GM21717 (cell line): Measurements from ENCODE around the gene BHLHA15.

Source experiments
- ATAC-seq: cut with Tn5 transposase; IDR thresholded peaks from one replicate; pipeline ENCODE4 v1.9.1; 2021; ENCODE audit warnings: mild to moderate bottlenecking, moderate library complexity; ENCODE audit not compliant: unreplicated experiment

Gene BHLHA15

DNA sequence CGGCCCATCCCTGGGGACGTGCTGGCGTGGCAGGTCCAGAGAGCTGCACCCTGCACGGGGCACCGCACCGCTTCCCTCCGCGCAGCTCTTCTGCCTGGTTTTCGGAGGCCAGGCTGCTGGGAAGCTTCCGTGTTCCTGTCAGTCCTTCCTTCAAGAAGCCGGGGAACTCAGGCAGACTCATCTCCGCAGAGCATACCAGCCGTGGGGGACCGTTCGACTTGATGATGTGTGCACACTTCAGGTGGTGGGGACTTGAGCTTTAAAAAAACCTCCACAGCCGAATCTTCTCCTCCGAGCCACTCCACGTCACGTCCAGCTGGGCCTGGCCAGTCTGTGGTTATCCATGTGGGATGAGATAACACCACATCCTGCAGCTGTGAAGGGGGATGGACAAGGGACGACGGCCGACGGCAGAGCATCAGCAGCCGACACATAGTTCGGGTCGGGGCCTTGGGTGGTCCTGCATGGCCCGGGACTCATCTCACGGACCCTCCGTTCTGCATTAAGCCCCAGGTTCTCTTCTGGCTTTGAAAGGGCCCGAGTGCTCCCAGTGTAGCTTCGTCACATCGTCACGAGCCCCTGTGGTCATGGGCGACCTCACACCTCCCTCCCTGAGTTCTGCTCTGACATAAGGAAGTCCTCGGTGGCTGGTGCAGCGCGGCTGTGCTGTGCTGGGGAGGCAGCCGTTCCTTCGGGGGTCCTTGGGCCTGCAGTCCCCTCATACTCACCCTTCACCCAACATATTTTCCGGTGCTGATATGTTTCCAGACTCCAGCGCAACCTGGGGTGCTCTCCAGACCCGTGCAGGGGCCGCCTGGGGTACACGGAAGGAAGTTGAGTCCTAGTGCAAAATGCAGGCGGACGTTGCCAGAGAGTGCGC, 4.5 kb upstream of the BHLHA15 start:
- ATAC-seq = no peak

DNA sequence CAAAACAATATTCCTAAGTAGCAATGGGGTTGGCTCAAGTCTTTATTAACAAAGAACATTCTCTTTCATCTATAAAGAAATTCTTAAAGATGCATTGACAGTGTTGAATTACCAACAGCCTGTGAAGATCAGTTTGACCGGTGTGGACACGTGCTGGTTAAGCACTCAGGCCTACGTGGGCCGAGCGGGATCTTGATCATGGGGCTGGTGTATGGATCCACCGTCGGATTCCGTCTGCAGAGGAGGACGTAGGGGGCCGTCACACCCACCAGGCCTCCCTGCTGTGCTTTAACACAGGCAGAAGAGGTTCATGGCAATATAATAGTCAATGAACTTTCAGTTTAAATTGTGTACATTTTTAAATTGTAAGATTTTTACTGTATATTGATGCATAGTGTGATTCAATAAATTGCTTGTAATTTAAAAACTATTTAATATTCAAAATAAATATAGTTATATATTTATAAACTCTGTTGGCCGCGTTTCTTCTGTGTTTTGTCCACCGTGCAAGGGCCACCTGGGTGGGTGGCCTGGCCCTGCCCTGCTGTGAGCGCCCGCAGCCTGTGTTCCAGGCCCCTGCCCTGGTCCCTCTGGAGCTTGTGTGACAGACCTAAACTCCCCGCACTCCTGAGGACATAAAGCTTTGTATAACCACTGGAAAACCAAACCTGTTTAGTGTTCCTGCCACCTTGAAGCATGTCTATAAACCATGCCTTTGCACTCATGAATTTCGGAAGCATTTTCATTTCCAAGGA, 1.9 kb upstream of the BHLHA15 start:
- ATAC-seq = no peak

DNA sequence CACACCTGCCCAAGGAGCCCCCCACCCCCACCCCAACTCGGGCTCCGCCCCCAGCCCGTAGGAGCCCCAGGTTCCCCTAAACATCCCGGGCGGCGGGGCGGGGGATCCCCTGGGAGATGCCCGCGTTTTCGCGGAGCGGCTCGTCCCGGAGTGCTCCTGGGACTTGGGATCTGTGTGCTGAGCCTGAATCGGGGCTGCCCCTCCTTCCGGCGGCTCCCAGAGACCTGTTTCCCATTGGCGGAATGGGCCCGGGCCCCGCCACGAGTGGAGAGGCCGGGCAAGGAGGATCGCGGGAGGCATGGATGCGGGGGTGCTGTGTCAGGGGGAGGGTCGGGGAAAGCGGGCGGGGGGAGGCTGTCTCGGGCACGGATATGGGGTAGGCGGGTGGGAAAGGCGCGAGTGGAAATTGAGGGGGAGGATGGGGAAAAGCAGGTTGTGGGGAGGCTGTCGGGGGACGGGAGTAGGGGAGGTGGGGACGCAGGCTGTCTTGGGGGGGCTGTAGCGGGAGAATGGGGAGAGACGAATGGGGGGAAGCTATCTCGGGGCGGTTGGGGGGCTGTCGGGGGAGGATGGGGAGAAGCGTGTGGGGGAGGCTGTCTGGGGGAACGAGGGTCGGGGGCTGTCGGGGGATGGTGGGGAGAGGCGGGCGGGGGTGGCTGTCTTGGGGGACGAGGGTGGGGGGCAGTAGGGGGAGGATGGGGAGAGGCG, 572 bp upstream of the BHLHA15 start:
- ATAC-seq = no peak

DNA sequence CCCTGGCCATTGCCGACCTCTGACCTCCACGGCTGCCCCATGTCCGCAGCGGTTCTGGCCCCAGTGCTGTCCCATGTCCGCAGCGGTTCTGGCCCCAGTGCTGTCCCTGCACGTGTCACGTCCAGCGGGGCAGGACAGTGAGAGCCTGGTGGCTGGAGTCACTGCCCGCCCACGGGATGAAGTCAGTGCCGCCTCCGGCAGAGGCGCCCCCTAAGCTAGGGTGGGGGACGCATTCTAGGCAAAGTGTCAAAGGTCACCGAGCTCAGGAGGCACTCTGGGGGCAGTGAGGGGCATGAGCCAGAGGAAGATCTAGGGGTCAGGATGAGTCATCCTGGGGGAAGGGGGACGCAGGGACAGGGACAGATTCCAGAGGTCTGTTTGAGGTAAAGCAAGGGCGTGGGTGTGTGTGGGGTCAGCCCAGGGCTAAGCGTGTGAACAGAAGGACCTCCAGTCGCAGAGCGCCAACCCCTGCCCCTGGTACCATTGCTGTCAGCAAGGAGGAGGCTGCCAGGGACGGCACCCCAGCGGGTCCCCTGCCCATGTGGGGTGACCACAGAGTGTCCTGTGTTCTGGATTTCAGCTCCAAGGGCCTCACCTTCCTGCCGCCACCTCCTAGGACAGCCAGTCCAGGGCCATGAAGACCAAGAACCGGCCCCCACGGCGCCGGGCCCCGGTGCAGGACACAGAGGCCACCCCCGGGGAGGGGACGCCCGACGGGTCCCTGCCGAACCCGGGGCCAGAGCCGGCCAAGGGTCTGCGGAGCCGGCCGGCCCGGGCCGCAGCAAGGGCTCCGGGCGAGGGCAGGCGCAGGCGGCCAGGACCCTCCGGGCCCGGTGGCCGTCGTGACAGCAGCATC, 665 bp downstream of the BHLHA15 start:
- no peak for ATAC-seq

DNA sequence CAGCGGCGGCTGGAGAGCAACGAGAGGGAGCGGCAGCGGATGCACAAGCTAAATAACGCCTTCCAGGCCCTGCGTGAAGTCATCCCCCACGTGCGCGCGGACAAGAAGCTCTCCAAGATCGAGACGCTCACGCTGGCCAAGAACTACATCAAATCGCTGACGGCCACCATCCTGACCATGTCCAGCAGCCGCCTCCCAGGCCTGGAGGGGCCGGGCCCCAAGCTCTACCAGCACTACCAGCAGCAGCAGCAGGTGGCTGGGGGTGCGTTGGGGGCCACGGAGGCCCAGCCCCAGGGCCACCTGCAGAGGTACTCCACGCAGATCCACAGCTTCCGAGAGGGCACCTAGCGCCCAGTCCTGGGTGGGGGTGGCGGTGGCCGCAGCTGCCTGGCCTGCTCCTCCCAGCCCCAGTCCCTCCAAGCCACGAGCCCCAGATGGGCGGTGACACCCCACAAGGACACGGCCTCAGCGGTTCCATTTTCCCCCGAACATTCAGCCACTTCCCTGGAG, 1.3 kb downstream of the BHLHA15 start:
- no peak for ATAC-seq

DNA sequence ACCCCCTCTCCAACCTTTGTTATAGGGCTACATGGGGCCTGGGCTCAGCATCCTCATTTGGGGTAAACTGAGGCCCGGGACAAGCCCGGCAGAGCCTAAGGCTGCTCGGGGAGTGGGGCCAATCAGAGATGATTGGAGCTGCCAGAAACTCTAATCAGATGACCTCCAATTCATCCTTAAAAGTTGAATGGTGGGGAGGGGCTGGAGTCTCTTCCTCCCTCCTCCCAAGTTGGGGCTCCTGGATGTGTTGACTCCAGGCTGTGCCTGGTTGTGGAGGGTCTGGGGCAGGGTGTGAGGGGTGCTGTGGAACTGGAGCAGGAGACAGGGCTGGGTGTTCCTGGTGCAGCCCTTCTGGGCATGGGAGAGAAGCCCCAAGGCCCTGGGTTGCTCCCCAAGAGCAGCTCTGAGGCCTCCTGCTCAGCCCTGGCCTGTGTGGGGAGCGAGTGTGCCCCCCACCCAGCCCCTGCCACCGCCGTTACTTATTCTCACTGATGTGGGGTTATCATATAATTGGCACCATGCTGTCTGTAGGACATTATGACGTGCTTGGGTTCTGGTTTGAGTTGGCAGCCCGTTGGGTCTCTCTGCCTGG, 2.2 kb downstream of the BHLHA15 start:
- ATAC-seq = no peak

DNA sequence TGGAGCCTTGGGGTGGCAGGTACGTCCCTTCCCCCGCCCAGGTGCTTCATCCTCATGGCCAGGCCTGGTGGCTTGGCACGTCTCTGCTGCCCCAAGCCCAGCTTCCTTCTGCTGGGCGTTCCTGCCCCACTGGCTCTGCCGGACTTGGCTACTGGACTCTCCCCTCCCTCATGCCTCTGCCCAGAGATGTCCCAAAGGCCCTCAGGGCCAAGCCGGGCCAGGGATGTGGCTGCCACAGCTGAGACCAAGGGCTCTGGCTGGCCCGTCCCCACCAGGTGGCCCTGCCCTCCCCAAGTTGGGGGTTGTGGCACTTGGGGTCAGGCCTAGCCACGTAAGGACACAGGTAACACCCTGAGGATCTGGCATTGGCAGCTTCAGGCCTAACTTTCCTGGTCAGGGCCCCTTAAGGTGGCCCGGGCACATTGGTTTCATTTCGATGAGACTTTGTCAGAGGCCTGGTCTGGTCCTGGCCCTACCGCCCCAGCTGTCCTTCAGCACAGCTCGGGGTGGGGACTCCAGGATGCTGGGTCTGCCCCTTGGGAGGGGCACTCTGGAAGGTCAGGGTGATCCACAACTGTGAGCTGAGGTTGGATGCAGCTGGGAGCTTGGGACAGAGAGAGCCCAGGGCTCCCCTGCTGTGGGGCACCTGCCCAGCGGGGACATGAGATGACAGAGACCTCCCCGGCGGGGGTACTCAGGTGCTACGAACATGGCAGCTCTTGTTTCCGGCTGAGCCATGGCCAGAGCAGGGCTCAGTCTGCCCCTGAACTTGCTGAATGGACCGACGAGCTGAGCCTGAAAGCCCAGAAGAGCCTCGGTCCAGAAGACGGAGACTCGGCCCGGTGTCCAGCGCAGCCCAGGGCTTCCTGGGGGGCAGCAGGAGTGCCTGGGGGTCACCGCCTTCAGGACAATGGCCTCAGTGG, 2.9 kb downstream of the BHLHA15 start:
- ATAC-seq = no peak

DNA sequence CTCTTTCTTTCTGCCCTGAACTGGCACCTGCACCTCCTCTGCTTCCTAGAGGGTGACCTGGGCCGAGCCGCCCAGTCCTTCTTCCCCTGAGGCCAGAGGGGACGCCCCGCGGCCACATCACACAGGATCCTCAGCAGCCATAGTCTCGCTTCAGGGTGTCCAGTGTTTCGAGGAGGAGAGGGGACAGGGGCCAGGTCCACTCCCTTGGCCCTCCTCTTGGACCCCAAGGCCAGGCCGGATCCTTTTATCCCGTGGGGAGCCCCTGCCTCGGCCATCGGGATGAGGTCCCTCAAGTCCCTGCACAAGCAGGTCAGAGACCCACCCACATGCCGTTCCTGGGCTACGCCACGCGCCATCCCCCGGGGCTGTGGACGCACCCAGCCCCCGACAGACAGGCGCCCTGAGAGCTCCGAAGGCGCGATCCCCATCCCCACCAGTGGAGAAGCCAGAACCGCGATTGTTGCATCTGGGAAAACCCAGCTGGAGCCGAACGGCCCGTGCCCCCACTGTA, 3.6 kb downstream of the BHLHA15 start:
- no peak for ATAC-seq

DNA sequence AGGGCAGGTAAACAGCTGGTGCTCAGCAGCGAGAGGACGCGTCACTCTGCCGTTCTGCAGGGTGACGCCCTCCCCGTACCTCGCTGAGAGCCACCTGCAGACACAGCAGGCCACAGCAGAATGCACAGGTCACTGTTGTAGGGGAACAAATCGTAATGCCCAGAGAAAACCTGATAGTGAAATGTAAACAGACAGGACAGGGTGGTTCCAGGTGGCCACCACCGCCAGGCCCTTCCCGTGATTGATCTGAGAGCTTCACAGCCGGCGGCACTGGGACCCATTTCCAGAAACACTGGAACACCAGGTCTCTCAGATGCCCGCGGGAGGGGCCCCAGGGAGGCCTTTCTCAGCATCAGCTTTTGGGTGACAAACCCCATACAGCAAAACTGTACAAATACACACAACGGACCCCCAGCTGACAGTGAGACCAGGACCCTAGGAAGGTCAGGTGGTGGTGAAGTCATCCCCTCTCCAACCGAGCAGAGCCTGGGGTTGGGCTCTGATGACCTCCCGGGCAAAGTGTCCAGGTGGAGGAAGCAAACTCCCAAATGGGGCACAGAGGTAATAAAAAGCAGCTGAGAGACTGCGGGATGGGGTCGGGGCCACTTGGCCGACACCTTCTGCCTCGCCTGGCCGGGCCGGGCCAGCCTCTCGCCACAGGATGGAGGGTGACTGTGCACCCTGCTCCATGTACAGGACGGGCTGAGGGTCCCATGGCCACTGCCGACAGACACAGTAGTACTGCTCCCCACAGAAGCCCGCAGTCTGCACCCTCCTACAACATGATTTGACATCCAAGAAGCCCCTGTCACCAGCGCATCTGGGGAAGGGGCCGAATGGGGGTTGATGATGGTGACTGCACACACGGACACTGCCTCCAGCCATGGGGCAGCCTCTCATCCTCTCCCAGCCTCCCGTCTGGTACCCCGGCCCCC, 4.6 kb downstream of the BHLHA15 start:
- no peak for ATAC-seq

DNA sequence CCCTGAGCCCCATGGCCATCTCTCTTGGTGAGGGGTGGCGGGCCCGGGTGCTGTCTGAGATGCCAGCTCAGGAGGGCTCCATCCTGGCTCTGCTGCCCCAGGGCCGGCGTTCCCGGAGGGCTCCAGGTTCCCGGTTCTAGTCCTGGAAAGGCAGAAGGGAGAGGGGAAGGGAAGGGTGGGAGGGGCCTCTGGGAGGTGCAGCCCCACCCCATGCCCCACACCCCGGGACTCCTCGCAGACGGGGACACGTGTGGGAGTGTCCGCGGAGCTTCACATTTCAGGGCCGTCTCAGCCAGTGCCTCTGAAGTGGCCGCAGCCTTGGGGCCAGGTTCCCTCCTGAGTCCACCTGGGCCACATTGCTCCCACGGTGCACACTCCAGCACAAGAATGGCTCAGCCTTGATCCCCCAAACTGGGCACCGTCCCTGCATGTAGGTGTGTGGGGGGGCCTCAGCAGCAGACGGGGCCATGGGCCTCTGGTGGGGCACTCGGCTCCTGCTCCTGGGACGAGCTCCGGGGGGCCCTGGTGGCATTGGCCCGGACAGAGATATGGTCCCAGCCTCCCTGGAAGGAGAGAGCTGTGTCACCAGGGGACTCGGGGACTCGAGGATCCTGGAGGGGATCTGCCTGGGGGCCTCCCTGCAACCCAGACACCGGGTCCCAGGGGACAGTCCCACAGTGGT, 5.8 kb downstream of the BHLHA15 start:
- no peak for ATAC-seq

DNA sequence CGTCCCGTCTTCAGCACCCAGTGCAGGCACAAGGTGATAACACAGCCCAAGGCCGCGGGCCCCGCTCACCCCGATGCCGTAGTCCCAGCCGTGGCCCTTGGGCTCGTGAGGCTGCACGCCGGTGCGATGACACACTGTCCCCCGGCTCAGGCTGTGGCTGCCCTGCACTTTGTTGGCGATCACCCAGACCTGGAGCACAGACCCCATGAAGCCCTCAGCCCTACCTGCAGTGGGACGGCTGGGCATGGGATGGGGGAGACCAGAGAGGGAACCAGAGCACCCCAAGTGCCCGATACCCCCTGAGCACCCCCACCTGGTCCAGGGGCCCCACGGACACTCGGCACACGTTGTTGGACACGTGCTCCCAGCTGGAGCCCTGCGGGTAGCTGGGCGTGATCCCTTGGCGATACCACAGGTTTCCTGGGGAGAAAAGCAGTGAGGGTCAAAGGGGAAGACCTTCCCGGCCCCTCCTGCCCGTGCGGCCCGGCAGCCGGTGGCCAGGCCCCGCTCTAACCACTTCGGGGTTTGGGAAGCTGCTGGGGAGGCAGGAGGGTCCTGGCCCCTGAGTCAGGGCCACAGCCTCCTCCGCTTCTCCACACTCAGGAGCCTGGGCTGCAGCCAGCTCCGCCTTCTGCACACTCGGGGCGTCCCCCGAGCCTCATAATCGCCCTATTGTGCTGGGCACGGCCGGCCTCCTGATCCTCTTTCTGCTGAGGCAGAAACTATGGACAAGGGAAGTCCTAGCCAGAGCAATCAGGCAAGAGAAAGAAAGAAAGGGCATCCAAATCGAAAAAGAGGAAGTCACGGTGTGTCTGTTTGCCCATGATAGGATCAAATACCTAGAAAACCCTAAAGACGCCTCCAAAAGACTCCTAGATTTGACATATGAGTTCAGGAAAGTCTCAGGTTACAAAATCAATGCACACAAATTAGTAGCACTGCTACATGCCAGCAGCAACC, 6.7 kb downstream of the BHLHA15 start:
- no peak for ATAC-seq

DNA sequence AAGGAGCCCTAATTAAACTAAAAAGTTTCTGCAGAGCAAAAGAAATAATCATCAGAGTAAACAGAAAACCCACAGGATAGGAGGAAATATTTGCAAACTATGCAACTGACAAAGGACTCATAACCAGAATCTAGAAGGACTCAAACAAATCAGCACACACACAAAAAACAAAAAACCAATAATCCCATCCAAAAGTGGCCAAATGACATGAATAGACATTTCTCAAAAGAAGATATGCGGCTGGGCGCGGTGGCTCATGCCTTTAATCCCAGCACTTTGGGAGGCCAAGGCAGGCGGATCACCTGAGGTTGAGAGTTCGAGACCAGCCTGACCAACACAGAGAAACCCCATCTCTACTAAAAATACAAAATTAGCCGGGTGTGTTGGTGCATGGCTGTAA, 8.1 kb downstream of the BHLHA15 start:
- ATAC-seq = peak; percentile 39

DNA sequence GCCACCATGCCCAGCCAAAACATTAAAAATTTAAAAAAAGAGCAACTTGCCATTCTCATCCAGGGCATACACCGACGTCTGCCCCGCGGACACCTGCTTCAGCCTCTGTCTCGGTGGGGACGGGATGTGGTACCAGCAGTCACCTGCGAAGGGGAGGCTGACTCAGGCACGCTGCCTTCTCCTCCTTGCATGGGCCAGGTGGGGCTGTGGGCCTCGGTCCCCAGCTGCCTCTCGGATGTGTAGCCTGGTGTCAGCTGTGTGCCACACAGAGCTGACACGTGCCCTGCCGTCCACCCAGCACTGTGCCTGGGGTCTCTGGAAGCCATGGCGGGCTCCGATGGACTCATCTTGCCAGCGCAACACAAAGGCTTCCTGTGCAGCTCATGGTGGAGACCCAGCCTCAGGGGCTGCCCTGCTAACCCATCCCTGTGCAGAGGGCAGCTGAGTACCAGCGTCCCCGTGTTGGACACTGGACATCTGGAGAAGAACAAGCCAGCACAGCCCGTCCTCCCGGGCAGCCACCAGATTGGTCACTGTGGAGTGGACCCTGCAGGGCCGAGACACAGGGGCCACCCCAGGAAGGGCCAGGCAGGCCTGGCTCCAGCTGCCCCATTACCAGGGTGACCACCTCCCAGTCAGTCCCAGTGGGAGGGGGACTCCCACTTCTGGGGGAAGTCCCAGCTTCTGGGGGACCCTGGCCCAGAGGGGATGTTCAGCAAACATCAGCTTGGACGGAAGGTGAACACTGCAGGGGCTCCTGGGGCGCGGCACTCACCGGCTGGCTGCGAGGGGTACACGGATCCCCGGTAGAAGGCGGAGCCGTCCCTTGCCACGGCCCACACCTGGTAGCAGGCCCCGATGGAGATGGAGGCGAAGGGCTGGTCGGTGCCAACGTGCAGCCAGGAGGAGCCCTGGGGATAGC, 10.6 kb downstream of the BHLHA15 start:
- no peak for ATAC-seq

DNA sequence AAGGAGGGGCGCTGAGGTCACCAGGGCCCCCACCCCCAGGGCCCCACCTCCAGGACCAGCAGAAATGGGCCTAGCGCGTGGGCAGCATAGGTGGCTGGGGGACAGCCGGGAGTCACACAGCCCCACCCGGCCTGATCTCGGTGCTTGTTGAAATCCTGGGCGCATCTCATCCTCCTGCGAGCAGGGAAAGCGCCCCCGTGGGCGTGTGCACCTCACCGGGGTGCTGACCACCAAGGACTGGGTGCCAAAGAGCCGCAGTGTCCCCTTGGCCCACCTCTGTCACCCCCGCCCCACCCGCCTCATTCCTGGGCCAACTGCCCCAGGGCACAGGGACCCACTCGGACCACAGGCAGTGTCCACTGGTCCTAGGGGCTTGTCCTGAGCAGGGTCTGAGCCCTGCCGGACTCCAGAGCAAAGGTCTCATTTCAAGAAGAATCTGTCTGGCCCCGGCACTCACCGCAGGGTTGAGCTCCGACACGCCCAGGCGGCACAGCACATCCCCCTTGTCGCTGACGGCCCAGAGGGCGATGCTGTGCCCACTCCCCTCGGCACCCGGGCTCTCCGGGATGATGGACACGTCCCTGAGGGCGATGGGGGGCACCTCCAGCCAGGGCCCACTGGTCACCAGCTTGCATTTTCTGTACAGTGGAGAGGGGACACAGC, 11.4 kb downstream of the BHLHA15 start:
- ATAC-seq = no peak
